ENCODE measurements around the gene PTH1R. TPM values are rescaled to one million over a fixed set of nuclear protein-coding genes. Genes with fewer than 3 reads are reported as not detected.

Gene PTH1R
- total RNA-seq, 4 donors from 2014 or later: 1.1 to 4.2 (median 3.0) TPM

DNA sequence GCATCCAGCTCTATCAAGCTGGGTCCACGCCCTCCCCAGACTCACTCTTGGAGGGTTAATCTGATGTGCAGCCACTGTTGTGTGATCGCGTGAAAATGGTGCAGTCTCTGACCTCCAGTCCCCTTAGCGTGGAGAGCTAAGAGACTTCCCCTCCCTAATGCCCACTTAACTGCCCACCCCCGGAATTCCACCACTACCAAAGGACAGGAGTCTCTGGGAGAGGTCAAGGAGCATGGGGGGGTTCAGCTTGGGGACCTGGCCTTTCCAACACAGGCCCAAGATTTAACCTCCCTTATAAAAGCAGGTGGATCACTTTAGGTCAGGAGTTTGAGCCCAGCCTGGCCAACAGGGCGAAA is 50.2 kb downstream of the PTH1R start:
- H3K36me3 ChIP-seq: peaks cover 34% of the 10 kb centered on the region
- no peak overlapping the region for H3K27ac ChIP-seq
- TF ChIP-seq, protein P1, sequence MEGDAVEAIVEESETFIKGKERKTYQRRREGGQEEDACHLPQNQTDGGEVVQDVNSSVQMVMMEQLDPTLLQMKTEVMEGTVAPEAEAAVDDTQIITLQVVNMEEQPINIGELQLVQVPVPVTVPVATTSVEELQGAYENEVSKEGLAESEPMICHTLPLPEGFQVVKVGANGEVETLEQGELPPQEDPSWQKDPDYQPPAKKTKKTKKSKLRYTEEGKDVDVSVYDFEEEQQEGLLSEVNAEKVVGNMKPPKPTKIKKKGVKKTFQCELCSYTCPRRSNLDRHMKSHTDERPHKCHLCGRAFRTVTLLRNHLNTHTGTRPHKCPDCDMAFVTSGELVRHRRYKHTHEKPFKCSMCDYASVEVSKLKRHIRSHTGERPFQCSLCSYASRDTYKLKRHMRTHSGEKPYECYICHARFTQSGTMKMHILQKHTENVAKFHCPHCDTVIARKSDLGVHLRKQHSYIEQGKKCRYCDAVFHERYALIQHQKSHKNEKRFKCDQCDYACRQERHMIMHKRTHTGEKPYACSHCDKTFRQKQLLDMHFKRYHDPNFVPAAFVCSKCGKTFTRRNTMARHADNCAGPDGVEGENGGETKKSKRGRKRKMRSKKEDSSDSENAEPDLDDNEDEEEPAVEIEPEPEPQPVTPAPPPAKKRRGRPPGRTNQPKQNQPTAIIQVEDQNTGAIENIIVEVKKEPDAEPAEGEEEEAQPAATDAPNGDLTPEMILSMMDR (IDR thresholded peaks at IDR 0.05): no peak
- TF ChIP-seq EP300 (IDR thresholded peaks at IDR 0.05) (no peak), POLR2A (IDR thresholded peaks at IDR 0.05) (no peak), POLR2AphosphoS5 (IDR thresholded peaks at IDR 0.05) (no peak)
- H3K4me3 ChIP-seq: no peak overlapping the region
- H3K9me3 ChIP-seq: no peaks in the 10 kb centered on the region
- 91% methylated on average over 6 of the region's 6 CpGs for WGBS
- peak in 1 of 2 donors; percentile 39 for DNase-seq (ENCODE audit: low spot score in 2 of 2)
- no peaks in the 10 kb centered on the region for H3K27me3 ChIP-seq
- H3K4me1 ChIP-seq: peaks cover 65% of the 10 kb centered on the region

DNA sequence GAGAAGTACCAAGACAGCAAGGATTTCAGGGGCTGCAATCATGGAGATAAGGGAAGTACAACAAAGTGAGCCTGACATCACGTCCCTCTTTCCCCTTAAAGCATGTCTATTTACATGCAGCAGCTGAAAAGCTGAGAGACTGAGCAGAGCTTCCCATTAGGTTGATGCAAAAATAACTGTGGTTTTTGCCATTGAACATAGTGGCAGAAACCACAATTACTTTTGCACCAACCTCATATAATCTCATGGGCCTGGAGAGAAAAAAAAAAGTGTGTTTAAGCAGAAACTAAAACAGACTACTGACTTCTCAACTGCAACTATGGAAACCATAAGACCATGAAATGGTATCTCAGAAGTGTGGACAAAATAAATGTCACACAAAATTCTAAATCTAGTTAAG is 50.8 kb downstream of the PTH1R start:
- H3K4me1 ChIP-seq: peaks cover 71% of the 10 kb centered on the region
- TF ChIP-seq POLR2A (IDR thresholded peaks at IDR 0.05) (no peak), POLR2AphosphoS5 (IDR thresholded peaks at IDR 0.05) (no peak), EP300 (IDR thresholded peaks at IDR 0.05) (no peak)
- TF ChIP-seq, protein P1 (IDR thresholded peaks at IDR 0.05): no peak

DNA sequence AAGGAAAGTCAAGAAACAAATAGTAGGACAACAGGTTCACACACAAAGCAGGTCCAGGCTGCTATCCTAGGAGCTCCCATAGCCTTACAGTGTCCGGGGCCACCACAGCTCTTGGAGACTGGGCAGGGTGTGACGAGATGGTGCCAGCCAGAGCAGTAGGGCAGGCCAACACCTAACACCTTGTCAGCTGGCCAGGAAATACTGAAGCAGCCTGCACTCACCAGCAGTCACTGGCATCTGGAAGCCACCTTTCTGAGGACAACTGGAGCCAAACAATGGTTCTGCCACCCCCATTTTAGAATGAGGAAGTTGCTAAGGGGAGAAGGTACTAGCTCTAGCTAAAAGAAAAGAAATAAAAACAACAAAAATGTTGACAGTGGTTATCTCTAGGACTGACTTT is 51.8 kb downstream of the PTH1R start:
- TF ChIP-seq EP300 (IDR thresholded peaks at IDR 0.05) (no peak), POLR2A (IDR thresholded peaks at IDR 0.05) (no peak), POLR2AphosphoS5 (IDR thresholded peaks at IDR 0.05) (no peak)
- TF ChIP-seq, protein P1 (IDR thresholded peaks at IDR 0.05): no peak
- Histone ChIP-seq H3K9me3 (no peaks in the 10 kb centered on the region), H3K4me3 (no peak overlapping the region), H3K36me3 (peaks cover 18% of the 10 kb centered on the region), H3K4me1 (peaks cover 79% of the 10 kb centered on the region), H3K27me3 (no peaks in the 10 kb centered on the region), H3K27ac (no peak overlapping the region)
- DNase-seq (ENCODE audit: low spot score in 2 of 2): peak in 1 of 2 donors; percentile 59
- WGBS: 38% methylated on average over 2 of the region's 2 CpGs

More for the DNA sequence above, 50.8 kb downstream of the PTH1R start:
- no peak for DNase-seq (ENCODE audit: low spot score in 2 of 2)
- 77% methylated on average over 1 of the region's 1 CpG for WGBS
- Histone ChIP-seq H3K9me3 (no peaks in the 10 kb centered on the region), H3K4me3 (no peak overlapping the region), H3K27ac (no peak overlapping the region), H3K36me3 (peaks cover 28% of the 10 kb centered on the region), H3K27me3 (no peaks in the 10 kb centered on the region)

DNA sequence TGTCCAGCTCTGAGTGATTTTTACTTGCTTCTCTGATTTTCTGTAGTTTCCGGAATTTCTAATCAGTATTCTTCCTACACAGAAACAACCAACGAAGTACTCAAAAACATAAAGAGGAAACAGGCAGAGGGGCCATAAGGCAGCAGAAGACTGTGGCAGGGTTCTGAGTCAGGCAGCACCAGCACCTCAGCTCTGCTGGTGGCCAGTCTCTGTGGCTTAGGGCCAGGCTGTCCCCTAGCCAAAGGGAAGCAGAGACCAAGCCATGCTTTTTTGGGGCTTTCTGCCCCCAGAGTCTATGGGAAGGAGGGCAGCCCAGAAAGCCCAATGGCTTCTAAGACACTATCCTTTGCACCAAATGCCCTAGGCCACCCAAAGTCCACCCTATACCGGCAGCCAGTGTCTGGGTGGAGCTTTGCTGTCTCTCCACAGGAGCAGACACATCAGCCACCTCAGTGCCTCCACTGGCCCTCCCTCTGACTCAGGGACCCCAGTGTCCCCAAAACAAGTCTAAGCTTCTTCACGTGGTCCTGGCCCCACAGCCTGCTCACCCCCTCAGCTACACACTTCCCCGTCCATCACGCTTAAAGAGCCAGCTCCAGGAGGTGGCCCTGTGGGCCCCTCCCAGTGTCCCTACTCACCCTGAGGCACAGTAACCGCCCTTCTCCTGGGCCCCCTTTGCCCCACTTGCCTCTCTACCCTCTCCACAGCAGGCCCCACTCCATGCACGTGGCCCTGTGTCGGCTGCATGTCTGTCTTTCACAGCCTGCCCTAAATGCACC is 52.8 kb downstream of the PTH1R start:
- WGBS: 63% methylated on average over 9 of the region's 9 CpGs
- DNase-seq (ENCODE audit: low spot score in 2 of 2): peak in 1 of 2 donors; percentile 59
- H3K27me3 ChIP-seq: no peaks in the 10 kb centered on the region
- peaks cover 89% of the 10 kb centered on the region for H3K4me1 ChIP-seq
- TF ChIP-seq POLR2AphosphoS5 (IDR thresholded peaks at IDR 0.05): no peak
- TF ChIP-seq, protein P1 (IDR thresholded peaks at IDR 0.05): no peak
- no peak for TF ChIP-seq EP300 (IDR thresholded peaks at IDR 0.05)
- no peak for TF ChIP-seq POLR2A (IDR thresholded peaks at IDR 0.05)
- H3K4me3 ChIP-seq: no peak overlapping the region
- peak overlapping the region; percentile 57 for H3K27ac ChIP-seq
- H3K36me3 ChIP-seq: peaks cover 7% of the 10 kb centered on the region
- no peaks in the 10 kb centered on the region for H3K9me3 ChIP-seq

DNA sequence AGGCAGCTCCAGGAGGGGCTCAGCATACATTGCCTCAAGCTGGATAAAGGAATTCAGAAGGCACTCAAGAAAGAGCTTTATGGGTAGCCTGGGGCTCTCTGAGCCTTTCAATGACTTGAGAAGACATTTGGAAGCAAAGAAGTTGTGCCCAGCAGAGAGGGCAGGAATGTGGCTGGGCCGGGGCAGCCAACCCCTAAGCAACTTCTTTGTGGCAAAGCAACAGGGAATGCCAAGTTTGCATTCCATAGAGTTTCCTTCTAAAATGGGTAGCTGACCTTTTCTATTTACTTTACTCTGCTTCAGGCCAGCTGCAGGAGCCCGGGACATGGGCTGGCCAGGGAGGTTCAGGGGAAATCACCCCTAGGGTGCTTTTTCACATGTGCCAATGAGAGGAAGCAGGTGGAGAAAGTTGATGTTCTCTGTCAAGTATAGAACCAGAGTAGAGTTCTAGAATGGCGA is 53.5 kb downstream of the PTH1R start:
- 62% methylated on average over 3 of the region's 3 CpGs for WGBS
- H3K36me3 ChIP-seq: peaks cover 4% of the 10 kb centered on the region
- no peak for DNase-seq (ENCODE audit: low spot score in 2 of 2)
- H3K27me3 ChIP-seq: no peaks in the 10 kb centered on the region
- H3K9me3 ChIP-seq: no peaks in the 10 kb centered on the region
- peaks cover 94% of the 10 kb centered on the region for H3K4me1 ChIP-seq
- H3K27ac ChIP-seq: peak overlapping the region; percentile 57
- TF ChIP-seq EP300 (IDR thresholded peaks at IDR 0.05) (no peak), POLR2A (IDR thresholded peaks at IDR 0.05) (no peak), POLR2AphosphoS5 (IDR thresholded peaks at IDR 0.05) (no peak)
- TF ChIP-seq, protein P1 (IDR thresholded peaks at IDR 0.05): no peak
- H3K4me3 ChIP-seq: no peak overlapping the region

Measured in suprapubic skin (tissue), 4 donors.